Fibroblast of villous mesenchyme (primary cell): ENCODE measurements around the gene POLD2. TPM values are rescaled to one million over a fixed set of nuclear protein-coding genes. Genes with fewer than 3 reads are reported as not detected.

Experiments
- DNase-seq: peaks from one replicate; pipeline ENCODE4 v3.0.0-alpha.2; 2010; ENCODE audit warnings: low read depth
- H3K4me3 ChIP-seq: 2 replicates; pipeline ENCODE4 v1.5.1; 2011; ENCODE audit warnings: low read depth, mild to moderate bottlenecking, low read length
- CTCF ChIP-seq: IDR thresholded peaks from 2 replicates; pipeline ENCODE4 v1.5.1; 2012; ENCODE audit warnings: low read depth, mild to moderate bottlenecking, low read length; ENCODE audit not compliant: insufficient read depth
- small RNA-seq: library from RNA; depleted of rRNA; stranded (forward); fragments of <200 nt; gene quantifications from one replicate; pipeline ENCODE3, GENCODE V24; 2012
- total RNA-seq: library from RNA; depleted of rRNA; stranded (reverse); fragments of >200 nt; gene quantifications from 2 replicates; pipeline ENCODE4 v1.2.3, GENCODE V29; 2012

Gene POLD2
- total RNA-seq, 1 donor = 101 TPM

DNA sequence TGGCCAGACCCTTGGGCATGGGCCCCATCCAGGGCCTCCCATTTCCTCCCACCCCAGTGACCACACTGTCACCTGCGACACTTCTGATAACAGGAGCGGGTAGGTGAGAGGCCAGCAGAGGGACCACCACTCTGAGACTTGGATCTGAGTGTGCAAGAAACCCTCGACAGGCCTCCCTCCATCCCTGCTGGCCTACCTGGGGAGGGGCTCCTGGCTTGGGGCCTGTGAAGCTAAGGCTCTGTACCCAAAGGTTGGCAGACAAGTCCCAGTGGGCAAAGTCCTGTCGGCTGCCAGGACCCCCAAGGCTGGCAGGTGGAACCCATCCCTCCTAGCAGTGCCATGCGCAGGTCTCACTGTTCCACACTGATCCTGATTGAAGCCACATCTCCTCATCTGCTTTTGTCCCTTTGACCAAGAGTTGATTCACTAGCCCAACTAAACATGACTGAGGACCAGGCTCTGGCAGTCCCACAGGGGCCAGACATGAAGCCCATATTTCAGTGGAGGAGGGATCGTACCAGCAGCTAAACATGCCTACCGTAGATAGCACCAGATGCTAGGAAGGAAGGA, 56.8 kb downstream of the POLD2 start:
- DNase-seq = no peak

DNA sequence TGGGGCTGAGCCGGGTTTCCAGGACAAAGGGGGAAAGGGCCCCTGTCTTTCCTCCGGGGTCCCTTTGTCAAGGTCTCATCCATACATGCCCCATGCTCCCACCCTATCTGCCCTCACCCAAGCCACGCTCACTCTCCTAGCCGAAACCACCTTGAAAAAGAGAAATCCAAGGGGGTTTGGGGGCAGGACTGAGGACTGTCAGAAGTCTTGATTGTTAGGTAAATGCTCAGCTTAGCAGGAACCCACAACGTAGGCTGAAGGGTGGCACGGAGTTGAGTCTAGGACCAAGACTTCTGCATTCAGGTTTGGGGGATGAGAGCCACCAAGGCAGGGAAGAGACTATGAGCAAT, 57.3 kb downstream of the POLD2 start:
- TF ChIP-seq CTCF = no peak
- no peak for DNase-seq

More for the DNA sequence above, 56.8 kb downstream of the POLD2 start:
- no peak overlapping the region for H3K4me3 ChIP-seq
- TF ChIP-seq CTCF = no peak

GRCh38 chr7:44065431-44066110, 57.8 kb downstream of the POLD2 start, which contains the start of gene PGAM2:
Gene PGAM2, minus strand, starts transcription at chr7:44065567. Its CDS starts 38 bp downstream, at chr7:44065529.
- DNase-seq = no peak
- no peak for TF ChIP-seq CTCF
- no peak within 1 kb of the TSS for H3K4me3 ChIP-seq

More for the DNA sequence above, 57.3 kb downstream of the POLD2 start:
- H3K4me3 ChIP-seq = no peak overlapping the region

DNA sequence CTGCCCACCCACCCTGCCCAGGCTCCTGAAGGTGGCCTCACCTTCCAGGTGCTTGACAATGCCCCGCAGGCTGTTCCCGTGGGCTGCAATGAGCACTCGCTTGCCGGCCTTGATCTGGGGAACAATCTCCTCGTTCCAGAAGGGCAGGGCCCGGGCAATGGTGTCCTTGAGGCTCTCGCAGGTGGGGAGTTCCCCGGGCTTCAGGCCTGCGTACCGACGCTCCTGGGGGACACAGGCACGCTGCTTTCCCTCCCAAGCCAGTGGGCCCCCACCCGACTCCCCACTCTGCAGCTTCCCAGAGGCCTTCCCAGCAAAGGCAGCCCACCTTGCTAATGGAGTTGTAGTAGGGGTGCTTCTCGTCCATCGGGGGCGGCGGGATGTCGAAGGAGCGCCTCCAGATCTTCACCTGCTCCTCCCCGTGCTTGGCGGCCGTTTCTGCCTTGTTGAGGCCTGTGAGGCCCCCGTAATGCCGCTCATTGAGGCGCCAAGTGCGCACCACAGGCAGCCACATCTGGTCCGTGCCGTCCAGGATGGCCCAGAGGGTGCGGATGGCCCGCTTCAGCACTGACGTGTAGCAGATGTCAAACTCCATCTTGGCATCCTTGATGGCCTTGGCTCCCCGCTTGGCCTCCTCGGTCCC, 58.4 kb downstream of the POLD2 start:
- no peak overlapping the region for H3K4me3 ChIP-seq
- TF ChIP-seq CTCF = no peak
- no peak for DNase-seq

Small RNA genes within 50 kb of the gene (small RNA-seq; reads per million reads assigned to genes)
- not detected for gene RNA5SP230

Other genes with a start within 250 kb of the POLD2 start
- 25.8 and 38.9 TPM in 2 replicates for gene URGCP, start 217.0 kb downstream of the POLD2 start, total RNA-seq
- gene UBE2D4, start 197.1 kb downstream of the POLD2 start, total RNA-seq = 9.7 and 11.7 TPM in 2 replicates
- not detected in 2 replicates for gene SPDYE1, start 125.7 kb downstream of the POLD2 start, total RNA-seq
- gene DBNL, start 78.8 kb downstream of the POLD2 start, total RNA-seq = 87.6 and 97.2 TPM in 2 replicates
- under 0.01 and 0.32 TPM in 2 replicates for gene PGAM2, start 58.0 kb downstream of the POLD2 start, total RNA-seq
- 13.8 and 19.0 TPM in 2 replicates for gene POLM, start 41.0 kb downstream of the POLD2 start, total RNA-seq
- 148 and 159 TPM in 2 replicates for gene AEBP1, start 19.2 kb downstream of the POLD2 start, total RNA-seq
- 0.43 TPM in 1 of 2 replicates, not detected in the other for gene MYL7, start 17.8 kb upstream of the POLD2 start, total RNA-seq
- 0.43 and 0.64 TPM in 2 replicates for gene GCK, start 65.9 kb upstream of the POLD2 start, total RNA-seq
- gene YKT6, start 77.4 kb upstream of the POLD2 start, total RNA-seq = 108 and 119 TPM in 2 replicates
- gene CAMK2B, start 202.0 kb upstream of the POLD2 start, total RNA-seq = under 0.01 TPM in 1 of 2 replicates, not detected in the other